Ammon's horn (tissue), 1 donor: ENCODE results near the gene MYO9A.

ENCODE experiments used
- DNase-seq: peaks from one replicate; pipeline ENCODE4 v3.0.0-alpha.2; 2016; ENCODE audit warnings: low spot score

MYO9A gene

DNA sequence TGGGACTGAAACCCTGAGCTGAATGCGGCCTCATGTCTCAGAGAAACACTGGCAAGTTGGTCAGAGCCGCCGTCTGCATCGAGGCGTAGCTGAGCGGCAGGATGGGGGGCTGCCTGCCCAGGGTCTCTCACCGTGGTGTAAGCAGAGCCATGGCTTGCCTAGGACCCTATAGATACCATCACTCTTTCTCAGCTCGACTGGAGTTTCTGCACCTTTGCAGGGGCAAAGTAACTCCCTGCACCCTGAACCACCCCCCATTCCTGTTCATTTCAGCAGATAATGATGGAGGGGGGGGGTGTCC, 336.0 kb downstream of the MYO9A start:
- DNase-seq: no peak

DNA sequence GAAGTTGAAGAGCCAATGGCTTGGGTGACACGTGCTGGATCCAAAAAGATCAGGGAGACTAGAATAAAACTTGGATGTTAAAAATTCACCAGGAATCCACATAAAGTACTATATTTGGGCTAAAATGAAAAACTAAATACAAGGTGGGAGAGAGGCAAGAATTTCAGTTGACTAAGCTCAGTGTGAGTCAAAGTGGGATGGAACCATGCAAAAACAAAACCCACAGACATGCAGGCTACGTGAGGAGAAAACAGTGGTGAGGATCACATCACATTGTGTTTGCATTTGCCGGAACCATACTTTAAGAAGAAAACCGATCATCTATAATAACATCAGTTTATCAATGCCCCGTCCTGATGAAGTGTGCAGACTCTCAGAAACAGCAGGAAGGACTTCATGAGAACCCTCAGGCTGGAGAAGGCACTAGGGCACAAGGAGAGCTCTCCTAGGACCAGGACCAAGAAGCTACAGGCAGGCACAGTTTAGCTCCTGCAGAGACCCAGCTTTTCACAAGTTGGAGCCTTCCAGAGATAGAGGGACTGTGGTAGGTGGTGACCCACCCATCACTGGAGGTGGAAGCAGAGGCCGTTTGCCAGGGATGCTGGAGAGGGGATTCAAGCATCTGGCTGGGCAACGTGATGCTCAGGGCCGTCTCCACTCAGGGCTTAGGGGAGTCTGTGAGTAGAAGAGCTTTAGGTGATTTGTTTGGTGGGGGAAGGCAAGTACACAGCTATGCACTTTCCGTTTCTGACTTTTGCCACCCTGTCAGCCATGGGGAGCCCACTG, 336.6 kb downstream of the MYO9A start:
- DNase-seq: no peak

GRCh38 chr15:71780115-71780976, 337.6 kb downstream of the MYO9A start:
- peak; percentile 62 for DNase-seq

- no peak for DNase-seq
Measured at GRCh38 chr15:71779073-71779797, 338.7 kb downstream of the MYO9A start.

GRCh38 chr15:71777216-71777943, 340.6 kb downstream of the MYO9A start:
- no peak for DNase-seq

DNA sequence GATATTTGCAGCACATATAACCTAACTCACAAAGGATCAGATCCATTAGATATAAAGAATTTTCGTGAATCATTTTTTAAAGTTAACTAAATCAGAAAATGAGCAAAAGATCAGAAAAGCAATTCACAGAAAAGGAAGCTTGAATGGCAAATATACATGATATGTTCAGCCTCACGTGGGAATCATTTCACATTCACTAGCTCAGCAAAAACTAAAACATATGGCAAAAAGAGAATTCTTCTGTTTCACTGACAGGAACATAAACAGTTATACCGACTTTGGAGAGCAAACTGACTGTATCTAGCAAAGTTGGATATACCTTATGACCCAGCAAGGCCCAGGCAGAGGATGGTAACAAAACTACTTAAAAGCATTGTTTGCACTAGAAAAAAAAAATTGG, 341.6 kb downstream of the MYO9A start:
- no peak for DNase-seq

DNA sequence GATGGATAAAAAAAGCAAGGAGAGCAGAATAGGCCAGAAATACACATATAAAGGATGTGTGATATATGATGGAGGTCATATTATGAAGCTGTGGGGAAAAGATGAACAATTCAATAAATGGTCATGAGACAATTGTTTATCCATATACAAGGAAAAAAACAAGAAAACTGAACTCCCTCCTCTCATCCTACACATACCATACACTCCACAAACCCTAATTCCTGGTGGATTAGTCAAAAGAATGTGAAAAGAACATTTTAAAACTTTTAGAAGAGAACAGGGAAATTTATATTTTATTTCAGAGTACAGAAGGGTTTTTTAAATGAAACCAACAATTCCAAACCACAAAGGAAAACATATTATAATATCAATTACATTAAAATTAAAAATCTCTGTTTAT, 342.1 kb downstream of the MYO9A start:
- no peak for DNase-seq

DNA sequence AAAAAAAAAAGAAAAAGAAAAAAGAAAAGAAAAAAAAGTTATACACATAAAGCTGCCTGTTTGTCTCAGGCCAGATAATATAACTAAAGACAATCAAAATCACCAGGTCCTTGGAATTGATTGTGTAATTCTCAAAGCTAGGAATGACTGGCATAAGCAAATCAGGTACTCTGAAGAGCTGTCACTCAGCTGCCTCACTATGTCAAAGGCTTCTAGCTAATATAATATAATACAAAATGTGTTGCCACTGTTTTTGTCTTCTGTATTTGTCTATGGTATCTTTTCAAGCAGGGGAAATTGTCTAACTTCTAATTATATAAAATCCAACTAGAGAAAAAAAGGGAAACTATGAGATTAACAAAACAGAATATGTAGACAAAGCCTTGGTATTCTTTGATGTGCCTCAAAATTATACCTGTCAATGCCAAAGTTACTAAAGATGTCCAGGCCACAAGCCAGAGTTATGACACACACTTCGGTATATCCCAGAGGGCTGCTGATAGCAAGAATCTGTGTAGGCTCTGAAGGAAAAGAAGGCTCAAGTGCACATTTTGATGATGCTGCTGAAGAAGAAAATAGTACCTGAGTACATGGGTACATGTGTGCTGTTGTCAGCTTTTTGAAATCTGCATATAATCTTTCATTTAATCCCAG, 344.6 kb downstream of the MYO9A start:
- DNase-seq: no peak
